ENCODE data around the gene BLACAT1. TPM values are rescaled to one million over a fixed set of nuclear protein-coding genes. Genes with fewer than 3 reads are reported as not detected.

BLACAT1 gene
- total and polyA plus RNA-seq, 2 of the 13 experiments (the other 11 are each of a cell fraction or from before 2014, with no cell fraction given) = 1.2 to 2.8 TPM

- TF ChIP-seq GPN1 (CRISPR knock-in tag; IDR thresholded peaks at IDR 0.05; ENCODE audit: borderline replicate concordance) (no peak), PAXIP1 (CRISPR knock-in tag; conservative IDR thresholded peaks at IDR 0.05) (peak; percentile 96), AKNA (CRISPR knock-in tag; IDR thresholded peaks at IDR 0.05; ENCODE audit: borderline replicate concordance) (no peak), ARHGAP35 (CRISPR knock-in tag; IDR thresholded peaks at IDR 0.05; ENCODE audit: borderline replicate concordance) (0 out of 2 replicates have a peak, but pooled peaks have one; percentile 19), ZFP91 (CRISPR knock-in tag; IDR thresholded peaks at IDR 0.05; ENCODE audit: borderline replicate concordance) (peak; percentile 66), ZNF780A (CRISPR knock-in tag; IDR thresholded peaks at IDR 0.05) (no peak), ZBTB7A (CRISPR knock-in tag; IDR thresholded peaks at IDR 0.05) (peak; percentile 49; the same call in 1 of the 2 replicates), ZNF773 (CRISPR knock-in tag; IDR thresholded peaks at IDR 0.05; ENCODE audit: borderline replicate concordance) (no peak), ZNF10 (CRISPR knock-in tag; IDR thresholded peaks at IDR 0.05; ENCODE audit: borderline replicate concordance, low read depth) (no peak), RAD21 (CRISPR knock-in tag; IDR thresholded peaks at IDR 0.05) (no peak), CCDC6 (CRISPR knock-in tag; IDR thresholded peaks at IDR 0.05) (no peak), ZNF83 (CRISPR knock-in tag; IDR thresholded peaks at IDR 0.05; ENCODE audit: borderline replicate concordance) (no peak), FOXP1 (IDR thresholded peaks at IDR 0.05) (0 out of 2 replicates have a peak, but pooled peaks have one; percentile 32), FOXP1 (CRISPR knock-in tag; IDR thresholded peaks at IDR 0.05) (peak; percentile 56; the same call in 1 of the 2 replicates), ZNF75D (CRISPR knock-in tag; IDR thresholded peaks at IDR 0.05; ENCODE audit: borderline replicate concordance) (no peak), ZNF251 (CRISPR knock-in tag; IDR thresholded peaks at IDR 0.05) (no peak), NFE2L1 (CRISPR knock-in tag; IDR thresholded peaks at IDR 0.05; ENCODE audit: borderline replicate concordance) (no peak), HCFC1 (IDR thresholded peaks at IDR 0.05; ENCODE audit: low read depth, low read length) (no peak), MXD1 (CRISPR knock-in tag; IDR thresholded peaks at IDR 0.05) (no peak)
These were observed 36.4 kb upstream of the BLACAT1 start (continued) for GRCh38 chr1:205492201-205492667.

All from HepG2 (cell line).